Nephron (organoid): ENCODE measurements around the gene SPTLC3.

Source experiments
- H3K27ac Mint-ChIP-seq, 3 experiments: 2 replicates each; pipeline ENCODE4 v1.8.0; 2020; ENCODE audit warnings: mixed read lengths in 3 of 3, mild to moderate bottlenecking in 2 of 3, moderate library complexity in 1 of 3
- H3K27me3 Mint-ChIP-seq: 2 replicates; pipeline ENCODE4 v1.8.0; 2021; ENCODE audit warnings: low read depth, mild to moderate bottlenecking, moderate library complexity, mixed read lengths
- H3K36me3 Mint-ChIP-seq: 2 replicates; pipeline ENCODE4 v1.8.0; 2020; ENCODE audit warnings: low read depth, mixed read lengths
- H3K4me1 Mint-ChIP-seq: 2 replicates; pipeline ENCODE4 v1.8.0; 2020; ENCODE audit warnings: mixed read lengths
- H3K4me3 Mint-ChIP-seq, 3 experiments: 2 replicates each; pipeline ENCODE4 v1.8.0; 2020; ENCODE audit warnings: mild to moderate bottlenecking in 3 of 3, mixed read lengths in 3 of 3, moderate library complexity in 2 of 3
- H3K9me3 Mint-ChIP-seq: 2 replicates; pipeline ENCODE4 v1.8.0; 2020; ENCODE audit warnings: mixed read lengths
- CTCF ChIP-seq, 3 experiments: fragments of 200-600 bp; sonication (generic); IDR thresholded peaks; one replicate each; pipeline ENCODE4 v1.5.0; 2021; ENCODE audit warnings: antibody characterized with exemption in 3 of 3; ENCODE audit not compliant: unreplicated experiment in 3 of 3

Gene SPTLC3

GRCh38 chr20:13029687-13030375, 21.1 kb downstream of the SPTLC3 start:
- TF ChIP-seq CTCF (IDR thresholded peaks at IDR 0.05; ENCODE audit: unreplicated experiment in 3 of 3) = no peak
- Mint-ChIP-seq H3K4me3 (no peak overlapping the region), H3K27ac (no peak overlapping the region), H3K27me3 (no peaks in the 10 kb centered on the region), H3K9me3 (no peaks in the 10 kb centered on the region), H3K4me1 (peaks cover 15% of the 10 kb centered on the region), H3K36me3 (peaks cover 3% of the 10 kb centered on the region)

GRCh38 chr20:13031751-13032150, 23.0 kb downstream of the SPTLC3 start:
- TF ChIP-seq CTCF (IDR thresholded peaks at IDR 0.05; ENCODE audit: unreplicated experiment in 3 of 3) = no peak
- no peak overlapping the region for H3K4me3 Mint-ChIP-seq
- H3K27me3 Mint-ChIP-seq = no peaks in the 10 kb centered on the region
- H3K9me3 Mint-ChIP-seq = no peaks in the 10 kb centered on the region
- H3K27ac Mint-ChIP-seq = no peak overlapping the region
- H3K36me3 Mint-ChIP-seq = peaks cover 3% of the 10 kb centered on the region
- peaks cover 18% of the 10 kb centered on the region for H3K4me1 Mint-ChIP-seq

GRCh38 chr20:13034115-13034514, 25.3 kb downstream of the SPTLC3 start:
- Mint-ChIP-seq H3K27ac (no peak overlapping the region), H3K4me1 (peaks cover 13% of the 10 kb centered on the region), H3K9me3 (no peaks in the 10 kb centered on the region), H3K27me3 (no peaks in the 10 kb centered on the region), H3K36me3 (peaks cover 3% of the 10 kb centered on the region), H3K4me3 (no peak overlapping the region)
- TF ChIP-seq CTCF (IDR thresholded peaks at IDR 0.05; ENCODE audit: unreplicated experiment in 3 of 3) = no peak

- peaks cover 13% of the 10 kb centered on the region for H3K4me1 Mint-ChIP-seq
- H3K4me3 Mint-ChIP-seq = no peak overlapping the region
- TF ChIP-seq CTCF (IDR thresholded peaks at IDR 0.05; ENCODE audit: unreplicated experiment in 3 of 3) = no peak
- H3K36me3 Mint-ChIP-seq = peaks cover 3% of the 10 kb centered on the region
- H3K27ac Mint-ChIP-seq = no peak overlapping the region
- H3K27me3 Mint-ChIP-seq = no peaks in the 10 kb centered on the region
- H3K9me3 Mint-ChIP-seq = no peaks in the 10 kb centered on the region
Measured at GRCh38 chr20:13034936-13035335, 26.2 kb downstream of the SPTLC3 start.

- Mint-ChIP-seq H3K9me3 (no peaks in the 10 kb centered on the region), H3K36me3 (peaks cover 3% of the 10 kb centered on the region), H3K27me3 (no peaks in the 10 kb centered on the region), H3K4me1 (peaks cover 8% of the 10 kb centered on the region), H3K4me3 (no peak overlapping the region), H3K27ac (no peak overlapping the region)
- TF ChIP-seq CTCF (IDR thresholded peaks at IDR 0.05; ENCODE audit: unreplicated experiment in 3 of 3) = no peak
Measured at GRCh38 chr20:13035399-13036152, 26.8 kb downstream of the SPTLC3 start.
